Islet of Langerhans (tissue), 1 donor: ENCODE results near the gene USO1.

Experiments used
- FAIRE-seq: peaks from one replicate; lab custom pipeline; 2011; peaks lifted over from hg19 to GRCh38; lab: Jason Lieb, UNC

Gene USO1

DNA sequence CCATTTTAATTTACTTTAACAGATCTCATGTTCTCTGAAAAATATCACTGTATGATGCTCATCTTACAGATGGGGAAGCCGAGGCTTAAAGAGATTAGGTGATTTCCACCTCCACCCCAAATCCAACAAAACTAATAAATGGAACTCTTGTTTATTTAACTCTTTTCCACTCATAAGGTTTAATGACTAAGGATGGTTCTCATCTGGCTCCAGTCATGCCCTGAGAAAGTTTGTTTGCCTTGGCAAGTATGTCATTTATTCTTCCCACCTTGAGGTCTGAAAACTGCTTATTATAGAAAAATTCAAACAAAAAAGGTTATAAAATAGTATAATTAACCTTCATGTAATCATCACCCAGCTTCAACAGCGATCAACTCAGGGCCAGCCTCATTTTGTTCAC is 121.6 kb downstream of the USO1 start:
- FAIRE-seq = no peak

DNA sequence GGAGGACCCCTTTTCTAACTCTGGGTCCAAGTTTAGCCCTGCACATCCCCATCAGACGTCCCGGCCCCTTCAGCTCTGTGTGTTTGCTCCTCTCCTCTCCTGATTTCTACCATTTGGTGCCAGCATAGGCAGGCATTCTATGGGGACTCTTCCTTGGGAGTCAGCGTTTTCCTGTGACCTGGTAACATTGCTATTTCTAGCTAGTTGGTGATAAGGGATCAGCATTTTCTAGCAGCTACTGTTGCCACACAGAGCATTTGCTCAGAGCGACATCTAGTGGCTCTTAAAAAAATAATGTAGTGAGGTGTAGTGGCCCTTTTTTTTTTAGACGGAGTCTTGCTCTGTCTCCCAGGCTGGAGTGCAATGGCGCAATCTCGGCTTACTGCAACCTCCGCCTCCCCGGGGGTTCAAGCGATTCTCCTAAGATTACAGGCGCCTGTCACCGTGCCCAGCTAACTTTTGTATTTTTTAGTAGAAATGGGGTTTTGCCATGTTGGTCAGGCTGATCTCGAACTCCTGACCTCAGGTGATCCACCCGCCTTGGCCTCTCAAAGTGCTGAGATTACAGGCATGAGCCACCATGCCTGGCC is 123.9 kb downstream of the USO1 start:
- FAIRE-seq = peak; percentile 89

DNA sequence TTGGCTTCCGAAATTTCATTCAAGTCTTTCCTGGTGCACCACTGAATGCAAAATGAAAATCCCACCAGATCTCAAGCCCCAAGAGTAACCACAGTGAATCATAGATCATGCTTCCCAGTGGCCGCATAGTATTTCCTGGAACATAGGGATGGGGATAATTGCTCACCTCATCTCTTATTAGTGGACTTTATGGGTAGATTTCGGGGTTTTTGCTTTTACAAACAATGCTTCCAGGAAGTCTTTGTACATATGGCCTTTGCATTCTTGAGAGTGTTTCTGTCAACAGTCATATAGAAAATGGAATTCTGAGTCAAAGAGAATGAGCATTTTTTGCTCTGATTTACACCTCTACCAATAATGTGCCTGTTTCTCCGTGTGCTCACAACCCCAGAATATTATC is 124.5 kb downstream of the USO1 start:
- no peak for FAIRE-seq

DNA sequence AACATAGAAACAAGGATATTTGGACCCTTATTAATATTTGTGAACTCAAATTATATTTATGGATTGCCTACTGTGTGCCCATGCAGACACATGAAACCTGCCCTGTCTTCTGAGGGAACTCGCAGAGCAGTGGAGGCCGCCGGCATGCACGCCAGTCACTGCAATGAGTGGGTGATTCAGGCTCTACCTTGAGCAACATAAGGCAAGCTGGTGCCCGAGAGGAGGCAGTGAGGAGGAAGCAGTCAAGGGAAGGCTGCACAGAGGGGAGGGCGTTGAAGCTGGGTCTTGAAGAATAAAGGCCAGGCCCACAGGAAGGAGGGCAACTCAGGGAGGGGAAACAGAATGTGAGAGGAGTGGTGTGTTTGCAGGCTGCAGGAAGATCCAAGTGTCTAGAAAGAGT is 125.1 kb downstream of the USO1 start:
- FAIRE-seq = no peak

GRCh38 chr4:75858721-75859120 is 134.3 kb downstream of the USO1 start:
- no peak for FAIRE-seq

DNA sequence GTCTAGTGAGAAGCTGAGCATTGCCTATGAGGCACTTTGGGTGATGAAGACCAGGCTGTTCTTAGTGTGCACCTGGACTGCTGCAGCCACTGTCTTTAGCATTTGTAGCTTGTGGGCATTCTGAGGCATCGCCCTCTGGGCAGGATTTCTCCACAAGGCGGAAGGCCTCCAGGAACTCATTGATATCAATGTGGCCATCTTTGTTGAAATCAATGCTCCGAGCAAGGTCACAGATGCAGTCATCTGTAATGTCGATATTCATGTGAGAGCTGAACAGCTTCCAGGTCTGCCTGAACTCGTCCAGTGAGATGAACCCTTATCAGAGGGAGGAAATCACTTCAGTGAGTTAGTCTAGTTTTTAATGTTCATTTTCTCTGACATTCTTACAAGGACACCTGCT is 136.2 kb downstream of the USO1 start:
- no peak for FAIRE-seq
